Measurements from ENCODE around the gene VASP.

GRCh38 chr19:45575216-45575615, 67.9 kb downstream of the VASP start:
- TF ChIP-seq CTCF (conservative IDR thresholded peaks at IDR 0.05), result no peak
- no peak for TF ChIP-seq ZFX (IDR thresholded peaks at IDR 0.05)

Measured in C4-2B (cell line).